CD4-positive, alpha-beta T cell treated with Interleukin-10 for 1 hour (primary cell): ENCODE results near the gene AIRE.
"Not testable (repeated sequence)": the region's sequence is repeated elsewhere in the genome, so short reads cannot be mapped to it uniquely, and the experiment has no call there.

ENCODE experiments used
- DNase-seq: peaks from one replicate; pipeline ENCODE4 v3.0.0-alpha.2; 2020

Gene AIRE

DNA sequence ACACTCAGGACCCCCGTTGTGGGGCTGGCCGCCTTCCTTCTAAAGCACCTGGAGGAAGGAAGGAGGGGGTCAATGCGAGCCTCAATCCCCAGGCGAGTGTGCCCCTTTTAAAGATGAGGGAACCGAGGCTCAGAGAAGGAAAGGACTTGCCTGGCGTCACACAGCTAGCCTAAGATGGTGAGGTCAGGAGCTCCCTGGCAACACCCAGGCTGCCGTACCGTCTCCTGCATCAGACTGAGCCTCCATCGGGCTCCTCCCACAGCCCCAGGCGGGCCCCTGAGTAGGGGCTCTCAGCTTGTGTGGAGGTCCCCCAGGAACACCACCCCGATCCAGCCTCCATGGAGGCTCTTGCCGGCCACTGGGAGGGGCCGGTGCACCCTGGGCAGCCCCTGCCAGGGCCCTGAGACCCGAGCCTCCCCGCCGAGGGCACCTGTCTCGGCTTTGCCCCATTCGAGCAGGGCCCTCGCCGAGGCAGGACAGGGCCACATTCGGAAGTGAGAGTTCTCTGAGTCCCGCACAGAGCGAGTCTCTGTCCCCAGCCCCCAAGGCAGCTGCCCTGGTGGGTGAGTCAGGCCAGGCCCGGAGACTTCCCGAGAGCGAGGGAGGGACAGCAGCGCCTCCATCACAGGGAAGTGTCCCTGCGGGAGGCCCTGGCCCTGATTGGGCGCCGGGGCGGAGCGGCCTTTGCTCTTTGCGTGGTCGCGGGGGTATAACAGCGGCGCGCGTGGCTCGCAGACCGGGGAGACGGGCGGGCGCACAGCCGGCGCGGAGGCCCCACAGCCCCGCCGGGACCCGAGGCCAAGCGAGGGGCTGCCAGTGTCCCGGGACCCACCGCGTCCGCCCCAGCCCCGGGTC is at the start of gene AIRE:
TSS of gene AIRE (plus strand) at position 739 of the 855 bp plus-strand sequence. CDS start 131 bp downstream, outside the sequence.
- no peak for DNase-seq

DNA sequence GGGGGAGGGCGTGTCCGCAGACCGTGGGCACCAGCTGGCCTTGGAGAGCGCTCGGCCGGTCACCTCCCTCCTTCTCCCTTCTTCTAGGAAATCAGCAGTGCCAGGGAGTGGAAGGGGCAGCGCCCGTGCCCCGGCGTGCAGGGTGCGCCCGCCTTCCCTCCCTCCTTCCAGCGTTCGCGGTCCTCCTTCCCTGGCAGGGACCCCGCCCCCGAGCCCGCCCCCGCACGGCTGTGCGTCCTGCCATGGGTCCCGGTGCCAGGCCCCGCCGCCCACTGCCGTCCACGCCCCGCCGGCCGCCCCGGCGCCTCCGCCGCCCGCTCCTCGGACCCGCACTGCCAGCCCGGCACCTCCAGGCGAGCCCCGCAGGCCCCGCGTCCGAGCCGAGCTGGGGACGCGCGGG is 45.3 kb upstream of the AIRE start:
- DNase-seq: not testable (repeated sequence)

DNA sequence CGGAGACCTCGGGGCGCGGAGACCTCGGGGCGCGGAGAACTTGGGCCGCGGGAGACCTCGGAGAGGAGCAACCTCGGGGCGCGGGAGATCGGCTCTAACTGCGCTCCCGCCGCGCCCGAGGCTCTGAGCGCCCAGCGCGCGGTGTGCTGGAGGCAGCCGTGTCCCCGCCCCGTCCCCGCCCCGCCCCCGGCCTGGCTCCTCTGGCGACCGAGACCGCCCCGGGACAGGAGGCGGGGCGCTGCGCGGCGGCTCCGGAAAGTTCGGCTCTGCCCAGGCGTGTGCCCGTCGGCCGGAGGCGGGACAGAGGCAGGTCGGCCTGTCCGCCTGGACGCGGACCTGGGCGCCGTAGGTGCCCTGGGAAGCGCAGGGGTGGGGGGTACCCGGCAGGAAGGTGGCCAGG is 44.8 kb upstream of the AIRE start, which contains the start of gene ICOSLG:
TSS of gene ICOSLG (minus strand) at position 102 of the 400 bp plus-strand sequence. CDS start 126 bp downstream, outside the sequence.
- not testable (repeated sequence) for DNase-seq

DNA sequence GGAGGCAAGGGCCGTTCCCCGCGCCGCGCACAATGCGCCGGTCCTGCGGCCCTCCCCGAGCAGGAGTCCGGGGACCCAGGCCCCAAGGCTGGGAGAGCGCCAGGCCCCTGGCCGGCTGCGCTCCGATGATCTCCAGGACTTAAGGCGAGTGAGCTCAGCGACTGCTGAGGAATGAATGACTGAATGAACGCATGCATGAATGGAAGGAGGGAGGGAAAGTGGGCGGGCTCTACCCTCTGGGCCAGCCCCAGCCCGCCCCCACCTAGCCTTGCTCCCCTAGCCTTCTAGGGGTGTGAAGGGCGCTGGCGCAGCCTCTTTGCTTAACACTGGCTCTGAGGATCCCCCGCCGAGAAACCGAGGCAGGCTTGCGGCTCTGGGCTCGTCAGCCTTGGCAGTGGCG is 44.4 kb upstream of the AIRE start:
- DNase-seq: not testable (repeated sequence)

DNA sequence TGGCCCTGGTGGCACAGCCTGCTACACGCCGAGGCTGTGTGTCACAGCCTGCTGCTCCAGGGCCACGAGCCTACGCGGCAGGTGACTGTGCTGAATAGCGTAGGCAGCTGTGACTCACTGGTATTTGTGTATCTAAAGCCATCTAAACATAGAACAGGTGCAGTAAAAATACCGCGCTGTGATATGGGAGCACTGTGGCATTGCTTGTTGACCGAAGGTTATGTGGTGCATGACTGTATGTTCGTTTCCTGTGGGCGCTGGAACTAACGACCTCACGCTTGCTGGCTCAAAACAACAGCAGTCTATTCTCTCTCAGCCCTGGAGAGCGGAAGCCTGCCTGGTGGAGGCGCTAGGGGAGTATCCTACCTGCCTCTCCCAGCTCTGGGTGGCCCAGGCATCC is 41.7 kb upstream of the AIRE start:
- not testable (repeated sequence) for DNase-seq

DNA sequence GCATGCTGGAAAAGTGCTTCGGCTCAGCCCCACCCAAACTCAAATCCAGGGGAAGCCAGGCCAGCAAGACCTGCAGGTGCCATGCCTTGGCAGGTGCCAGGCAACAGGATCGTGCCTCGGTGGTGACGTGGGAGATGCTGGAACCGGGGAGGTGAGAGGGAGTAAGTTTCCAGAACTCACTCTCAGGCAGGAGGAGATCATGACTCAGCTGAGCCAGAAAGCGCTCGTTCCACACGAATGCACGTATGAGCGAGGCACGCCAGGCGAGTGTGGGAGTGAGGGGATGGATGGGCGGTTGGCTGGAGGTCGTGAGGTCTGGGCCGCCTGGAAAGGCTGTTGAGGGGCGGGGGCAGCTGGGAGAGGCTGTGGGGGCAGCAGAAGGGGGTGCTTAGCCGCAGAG is 37.8 kb upstream of the AIRE start:
- not testable (repeated sequence) for DNase-seq

DNA sequence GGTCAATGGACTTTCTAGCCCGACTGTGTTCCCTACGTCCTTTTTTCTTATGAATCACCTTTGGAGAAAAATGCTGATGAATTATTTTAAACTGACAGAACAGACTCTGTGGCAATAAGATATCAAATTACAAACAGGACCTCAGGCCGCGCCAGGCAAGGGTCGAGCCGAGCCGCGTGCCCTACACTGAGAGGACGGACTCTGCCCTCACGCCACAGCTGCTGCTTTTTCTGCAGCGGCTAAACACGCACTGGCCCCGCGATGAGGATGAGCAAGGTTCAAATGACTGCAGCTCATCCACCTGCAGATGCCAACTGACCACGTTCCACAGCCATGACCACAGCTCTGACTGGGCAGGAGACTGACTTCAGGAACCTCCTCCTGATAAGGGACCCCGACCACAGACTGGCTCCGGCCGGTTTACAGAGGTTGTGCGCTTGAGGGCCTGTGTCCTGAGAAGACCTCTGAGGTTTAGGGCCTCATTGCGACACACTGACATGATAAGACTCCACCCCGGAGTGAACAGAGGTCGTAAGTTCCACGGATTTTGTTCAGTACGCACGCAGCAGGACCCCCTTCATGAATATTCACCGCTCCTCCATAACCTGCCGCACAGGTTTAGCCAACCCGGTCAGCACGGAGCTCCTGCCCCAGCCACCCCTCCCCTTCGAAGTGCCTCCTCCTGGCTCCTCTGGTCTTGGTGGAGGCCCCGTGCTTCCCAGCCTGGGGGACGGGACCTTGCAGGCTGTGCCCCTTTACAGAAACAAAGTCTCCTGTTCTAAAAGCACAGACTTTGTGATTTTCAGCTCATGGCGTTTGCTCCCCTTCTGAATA is 36.3 kb upstream of the AIRE start:
- not testable (repeated sequence) for DNase-seq

DNA sequence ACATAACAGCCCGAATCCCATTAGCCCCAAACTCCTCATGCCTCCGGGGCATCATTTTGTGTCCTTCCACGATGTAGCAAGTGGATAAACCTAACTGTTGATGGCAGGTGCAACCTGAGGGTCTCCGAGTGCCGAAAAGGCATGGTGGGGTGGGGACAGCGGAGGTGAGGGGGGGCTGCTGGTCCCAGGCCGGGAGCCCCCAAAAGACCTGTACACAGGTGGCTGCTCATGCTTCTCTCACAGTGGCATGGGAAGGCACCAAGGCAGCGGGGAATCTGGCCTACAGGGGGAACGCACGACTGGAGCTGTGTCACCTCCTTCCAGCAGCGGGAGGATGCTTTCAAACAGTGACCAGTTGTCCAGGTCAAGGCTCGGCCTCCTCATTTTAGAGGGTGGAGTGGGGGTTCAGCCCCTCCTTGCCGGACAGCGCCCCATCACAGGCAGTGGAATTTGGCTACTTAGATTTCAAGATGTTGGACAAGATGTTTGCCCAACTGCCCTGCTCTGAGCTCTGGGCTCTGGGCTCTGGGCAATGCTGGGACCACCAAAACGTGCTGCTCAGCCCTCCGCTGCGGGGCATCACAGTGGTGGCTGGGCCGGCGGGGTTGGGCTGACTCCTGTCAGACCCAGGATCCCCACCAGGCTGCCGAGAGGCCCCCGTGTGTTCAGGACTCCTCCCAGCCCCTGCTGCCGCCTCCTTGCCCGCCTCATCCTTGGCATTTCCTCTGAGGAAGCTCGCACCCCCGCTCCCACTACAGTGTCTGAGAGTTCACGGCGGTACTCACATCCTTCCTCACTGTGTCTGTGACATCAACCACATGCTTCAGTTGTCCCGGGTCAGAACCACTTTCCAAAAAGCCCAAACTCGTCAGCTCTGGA is 31.6 kb upstream of the AIRE start:
- DNase-seq: no peak

DNA sequence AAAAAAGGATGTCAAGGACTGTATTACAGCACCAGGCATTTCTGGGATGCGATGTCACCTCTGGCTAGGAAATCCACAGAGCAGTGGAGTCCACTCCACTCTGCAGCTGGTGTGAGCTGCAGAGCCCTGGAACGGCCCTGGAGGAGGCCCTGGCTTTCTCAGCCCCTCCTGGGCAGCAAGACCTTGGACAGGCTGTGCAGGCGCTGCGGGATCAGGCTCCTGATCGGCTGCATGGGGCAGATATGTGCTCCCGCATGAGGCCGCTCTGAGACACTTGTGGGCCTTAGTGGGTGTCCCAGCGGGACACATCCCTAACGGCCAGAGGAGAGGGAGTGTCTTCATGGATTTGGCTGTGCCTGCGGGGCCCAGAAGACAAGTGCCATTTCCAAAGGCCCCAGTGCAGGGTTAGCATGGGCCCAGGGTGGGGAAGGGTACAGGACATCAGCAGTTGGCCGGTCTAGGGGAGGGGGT is 30.1 kb upstream of the AIRE start:
- DNase-seq: no peak

DNA sequence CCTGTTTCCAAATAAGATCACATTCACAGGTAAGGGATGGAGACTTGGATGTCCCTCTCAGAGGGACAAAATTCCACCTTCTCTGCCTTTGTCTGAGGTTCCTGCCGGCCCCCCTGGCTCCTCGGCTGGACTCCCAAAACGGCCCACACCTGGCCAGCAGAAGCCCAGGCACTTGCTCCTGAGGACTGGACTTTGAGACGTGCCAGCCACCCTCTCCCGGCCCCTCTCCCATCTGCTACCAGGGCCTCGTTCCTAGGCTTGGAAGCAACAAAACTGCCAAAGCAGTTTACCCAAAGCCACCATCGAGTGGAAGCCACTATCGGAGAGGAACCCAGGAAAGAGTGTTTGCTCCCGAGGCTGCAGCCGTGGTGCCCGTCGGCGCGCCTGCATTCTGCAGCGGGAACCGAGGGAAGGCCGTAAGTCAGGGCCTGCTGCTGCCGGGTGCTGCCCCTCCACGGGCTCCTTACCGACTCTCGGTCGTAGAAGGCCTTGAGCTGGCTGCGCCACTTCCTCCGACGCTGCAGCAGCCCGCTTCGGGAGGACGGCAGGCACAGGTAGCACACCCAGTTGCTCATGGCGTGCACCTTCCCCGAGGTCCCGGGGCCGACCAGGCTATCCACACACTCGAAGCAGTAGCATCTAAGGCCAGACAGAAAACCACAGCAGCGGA is 27.5 kb upstream of the AIRE start:
- no peak for DNase-seq

DNA sequence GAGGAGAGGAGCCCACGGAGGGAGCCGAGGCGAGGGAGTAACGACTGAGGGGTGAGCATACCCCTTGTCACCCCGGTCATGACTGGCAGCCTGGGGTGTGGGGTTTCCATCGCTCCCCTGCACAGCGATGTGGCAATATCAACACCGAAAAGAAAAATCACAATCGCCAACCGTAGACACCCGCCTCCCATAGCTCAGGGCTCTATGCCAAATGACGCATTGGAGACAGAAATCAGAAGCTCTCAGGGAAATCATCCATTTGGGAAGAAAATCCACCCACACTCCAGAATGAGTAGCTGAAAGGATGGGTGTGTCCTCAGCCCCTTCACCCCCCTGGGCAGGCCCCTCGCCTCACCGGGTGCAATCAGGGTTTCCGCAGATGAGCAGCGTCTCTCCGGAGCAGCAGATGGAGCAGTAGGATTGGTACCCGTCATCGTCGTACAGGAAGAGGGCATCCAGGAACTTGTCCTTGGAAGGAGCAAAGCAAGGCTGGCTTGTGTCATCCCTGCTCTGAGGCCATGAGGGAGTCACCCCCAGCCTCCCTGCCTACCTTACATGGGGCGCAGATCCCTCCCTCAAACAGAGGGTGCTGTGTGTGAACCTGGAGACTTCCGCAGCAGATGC is 26.5 kb upstream of the AIRE start:
- DNase-seq: no peak

DNA sequence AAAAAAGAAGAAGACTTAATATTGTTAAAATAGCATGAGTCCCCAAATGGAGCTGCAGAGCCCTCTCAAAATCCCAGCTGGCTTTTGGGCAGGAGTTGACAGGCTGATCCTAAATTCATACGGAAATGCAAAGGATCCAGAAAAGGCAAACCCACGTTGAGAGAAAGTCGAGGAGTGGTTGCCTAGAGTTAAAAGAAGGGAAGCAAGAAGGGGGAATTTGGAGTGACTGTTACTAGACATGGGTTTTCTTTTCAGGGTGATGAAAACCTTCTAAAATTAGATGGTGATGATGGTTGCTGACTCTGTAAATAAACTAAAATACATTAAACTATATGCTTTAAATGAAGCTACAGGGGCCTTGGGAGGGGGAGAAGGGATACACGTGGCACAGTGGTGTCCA is 25.6 kb upstream of the AIRE start:
- DNase-seq: no peak

DNA sequence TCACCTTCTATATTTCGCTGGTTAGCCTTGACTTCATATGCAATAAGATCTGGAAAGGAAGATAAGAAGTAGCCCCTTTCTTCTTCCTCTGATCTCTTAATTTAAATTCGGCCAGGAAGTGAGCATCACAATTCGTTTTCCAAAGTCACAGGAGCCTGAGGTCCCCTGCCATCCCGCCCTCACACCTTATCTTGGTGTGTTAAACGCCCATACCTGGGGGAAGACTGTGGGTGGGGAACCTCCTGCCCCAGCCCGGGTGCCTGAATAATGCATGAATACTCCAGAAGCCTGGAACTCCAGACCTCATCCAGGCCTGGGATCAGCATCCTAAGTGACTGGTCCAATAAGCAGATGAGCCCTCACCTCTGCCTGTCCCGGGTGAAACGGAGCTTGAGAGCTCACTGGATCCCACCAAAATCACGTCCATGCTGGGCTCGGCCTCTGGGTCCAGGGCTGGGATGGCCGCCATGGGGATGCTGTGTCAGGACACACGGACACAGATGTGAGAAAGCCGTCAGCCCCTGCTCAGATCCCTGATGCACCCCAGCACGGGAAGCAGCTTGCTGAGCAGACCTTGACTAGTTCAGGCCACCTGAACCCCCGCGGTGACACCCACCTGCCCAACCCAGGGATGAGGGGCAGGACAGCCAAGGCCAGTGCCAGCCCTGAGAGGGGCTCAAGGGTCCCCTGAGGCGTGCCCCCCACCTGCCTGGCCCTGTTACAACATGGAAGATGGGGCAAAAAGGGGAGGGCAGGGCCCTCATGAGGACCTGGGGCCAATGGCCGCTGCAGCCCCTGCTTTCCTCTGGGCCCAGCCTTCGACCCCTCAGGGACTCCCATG is 24.7 kb upstream of the AIRE start:
- no peak for DNase-seq

DNA sequence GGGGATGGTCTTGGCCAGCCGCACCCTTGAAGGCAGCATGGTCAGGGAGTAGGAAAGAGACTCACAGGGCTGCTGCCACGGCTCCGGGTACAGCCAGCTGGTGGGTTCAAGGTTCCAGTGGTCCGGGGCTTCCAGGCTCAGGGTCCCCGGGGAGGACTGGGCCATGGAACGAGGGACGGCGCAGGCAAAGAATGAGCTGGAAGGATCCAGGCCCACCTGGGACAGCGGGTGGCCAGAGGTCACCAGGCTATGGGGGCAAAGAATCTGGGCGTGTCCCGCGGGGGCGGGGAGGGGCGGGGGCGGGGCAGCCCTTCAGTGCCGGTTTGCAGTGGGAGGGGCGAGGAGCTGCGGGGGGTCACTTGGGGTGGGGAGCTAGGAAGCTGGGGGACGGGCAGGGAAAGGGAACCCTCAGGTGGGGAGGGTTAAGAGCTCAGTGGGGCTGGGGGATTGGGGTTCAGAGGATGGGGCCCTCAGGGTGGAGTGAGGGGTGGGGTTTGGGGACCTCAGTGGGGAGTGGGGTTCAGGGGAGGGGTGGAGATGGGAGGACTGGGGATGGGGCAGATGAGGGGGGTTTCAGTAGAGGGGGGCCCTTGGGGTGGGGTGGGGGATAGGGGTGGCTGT is 23.9 kb upstream of the AIRE start, which contains the start of gene DNMT3L:
TSS of gene DNMT3L (minus strand) at position 223 of the 621 bp plus-strand sequence. CDS start 638 bp downstream, outside the sequence.
- no peak for DNase-seq

DNA sequence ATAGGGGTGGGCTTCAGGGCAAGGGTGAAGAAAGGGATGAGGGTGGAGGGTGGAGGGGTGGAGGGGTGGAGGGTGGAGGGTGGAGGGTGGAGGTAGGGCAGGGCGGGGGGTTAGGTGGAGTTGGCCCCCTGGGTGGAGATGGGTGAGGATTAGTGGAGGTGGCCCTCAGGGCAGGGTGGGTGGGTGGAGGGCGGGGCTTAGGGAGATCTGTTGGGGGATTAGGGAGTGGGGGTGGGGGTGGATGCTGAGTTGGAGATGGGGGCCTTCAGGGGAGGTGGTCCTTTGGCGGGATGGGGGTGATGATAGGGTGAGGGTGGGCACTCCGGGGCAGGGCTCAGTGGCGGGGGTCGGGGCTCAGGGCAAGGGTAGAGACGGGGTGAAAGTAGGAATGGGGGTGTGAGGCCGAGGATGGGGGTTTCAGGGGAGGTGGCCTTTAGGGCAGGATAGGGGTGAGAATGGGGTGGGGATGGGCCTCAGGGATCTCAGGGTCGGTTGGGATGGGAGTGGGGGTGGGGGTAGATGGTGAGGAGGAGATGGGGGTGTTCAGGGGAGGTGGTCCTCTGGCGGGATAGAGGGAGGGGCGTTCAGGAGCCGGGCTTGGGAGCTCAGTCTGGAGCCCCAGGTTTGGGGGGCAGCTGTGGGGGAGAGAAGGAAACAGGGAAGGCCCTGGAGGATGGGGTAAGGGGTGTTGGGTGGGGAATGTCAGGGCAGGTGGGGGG is 23.2 kb upstream of the AIRE start:
- no peak for DNase-seq

DNA sequence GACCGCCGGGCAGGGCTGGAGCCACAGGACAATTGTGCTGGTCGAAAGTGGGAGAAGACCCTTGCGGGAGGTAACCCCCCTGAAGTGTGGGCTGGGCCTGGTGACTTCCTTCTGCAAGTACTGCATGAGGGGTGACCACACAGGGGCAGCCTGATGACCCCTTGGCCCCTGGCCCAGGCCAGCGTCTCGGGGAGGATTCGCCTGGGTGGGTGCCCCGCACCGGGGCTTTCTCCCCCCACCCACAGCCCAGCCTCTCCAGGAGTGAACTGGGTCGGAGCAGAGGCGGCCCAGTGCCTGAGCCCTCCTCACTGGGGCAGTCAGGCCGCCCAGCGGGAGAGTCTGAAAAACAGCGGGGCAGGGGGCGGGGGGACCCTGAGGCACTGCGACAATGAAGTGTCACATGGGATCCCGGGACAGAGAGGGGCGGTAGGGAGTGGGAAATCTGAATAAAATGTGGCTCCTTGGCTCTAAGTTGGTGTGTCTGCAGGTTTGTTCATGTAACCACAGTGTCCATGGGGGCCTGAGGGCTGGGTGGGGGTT is 22.4 kb upstream of the AIRE start:
- DNase-seq: no peak

DNA sequence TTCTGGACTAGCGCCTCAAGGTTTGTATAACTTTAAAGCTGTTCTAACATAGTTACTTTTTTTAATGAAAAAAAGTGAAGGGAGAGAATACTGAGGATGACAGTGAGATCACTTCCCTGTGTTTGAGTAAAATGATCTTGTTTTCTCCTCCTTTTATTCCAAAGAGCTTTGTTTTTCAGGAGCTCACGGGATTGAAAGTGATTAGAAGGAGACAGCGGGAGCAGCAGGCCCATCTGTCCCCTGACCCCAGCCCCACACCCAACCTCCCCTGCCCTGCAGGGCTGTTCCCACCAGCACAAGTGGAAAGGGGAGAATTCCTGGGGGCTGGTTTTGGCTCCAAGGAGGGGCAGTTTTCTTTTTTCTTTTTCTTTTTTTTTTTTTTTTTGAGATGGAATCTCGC is 21.9 kb upstream of the AIRE start:
- no peak for DNase-seq

DNA sequence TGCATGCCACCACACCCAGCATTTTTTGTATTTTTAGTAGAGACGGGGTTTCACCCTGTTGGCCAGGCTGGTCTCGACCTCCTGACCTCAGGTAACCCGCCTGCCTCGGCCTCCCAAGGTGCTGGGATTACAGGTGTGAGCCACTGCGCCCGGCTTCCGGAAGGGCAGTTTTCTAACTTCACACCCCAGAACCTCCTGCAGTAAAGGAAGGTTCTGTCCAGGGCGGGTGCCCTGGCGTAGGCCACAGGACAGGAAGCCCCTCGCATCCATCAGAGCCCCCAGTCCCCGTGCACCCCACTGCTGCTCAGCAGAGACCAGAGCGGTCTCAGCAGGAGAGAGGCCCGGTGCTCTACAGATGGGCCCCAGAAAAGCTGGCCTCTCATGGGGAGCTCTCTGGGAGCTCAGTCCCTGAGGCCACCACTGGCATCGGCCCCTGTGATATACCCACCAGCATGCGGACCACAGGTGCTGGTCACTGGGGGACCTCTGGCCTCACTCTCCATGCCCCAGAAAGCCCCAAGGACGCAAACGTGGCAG is 19.9 kb upstream of the AIRE start:
- DNase-seq: no peak
